ENCODE data around the gene RXYLT1.
A peak's percentile ranks its signal among the peaks of the same experiment; 100 is the strongest.
"Not testable (repeated sequence)": the region's sequence is repeated elsewhere in the genome, so short reads cannot be mapped to it uniquely, and the experiment has no call there.

RXYLT1 gene, protein sequence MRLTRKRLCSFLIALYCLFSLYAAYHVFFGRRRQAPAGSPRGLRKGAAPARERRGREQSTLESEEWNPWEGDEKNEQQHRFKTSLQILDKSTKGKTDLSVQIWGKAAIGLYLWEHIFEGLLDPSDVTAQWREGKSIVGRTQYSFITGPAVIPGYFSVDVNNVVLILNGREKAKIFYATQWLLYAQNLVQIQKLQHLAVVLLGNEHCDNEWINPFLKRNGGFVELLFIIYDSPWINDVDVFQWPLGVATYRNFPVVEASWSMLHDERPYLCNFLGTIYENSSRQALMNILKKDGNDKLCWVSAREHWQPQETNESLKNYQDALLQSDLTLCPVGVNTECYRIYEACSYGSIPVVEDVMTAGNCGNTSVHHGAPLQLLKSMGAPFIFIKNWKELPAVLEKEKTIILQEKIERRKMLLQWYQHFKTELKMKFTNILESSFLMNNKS

DNA sequence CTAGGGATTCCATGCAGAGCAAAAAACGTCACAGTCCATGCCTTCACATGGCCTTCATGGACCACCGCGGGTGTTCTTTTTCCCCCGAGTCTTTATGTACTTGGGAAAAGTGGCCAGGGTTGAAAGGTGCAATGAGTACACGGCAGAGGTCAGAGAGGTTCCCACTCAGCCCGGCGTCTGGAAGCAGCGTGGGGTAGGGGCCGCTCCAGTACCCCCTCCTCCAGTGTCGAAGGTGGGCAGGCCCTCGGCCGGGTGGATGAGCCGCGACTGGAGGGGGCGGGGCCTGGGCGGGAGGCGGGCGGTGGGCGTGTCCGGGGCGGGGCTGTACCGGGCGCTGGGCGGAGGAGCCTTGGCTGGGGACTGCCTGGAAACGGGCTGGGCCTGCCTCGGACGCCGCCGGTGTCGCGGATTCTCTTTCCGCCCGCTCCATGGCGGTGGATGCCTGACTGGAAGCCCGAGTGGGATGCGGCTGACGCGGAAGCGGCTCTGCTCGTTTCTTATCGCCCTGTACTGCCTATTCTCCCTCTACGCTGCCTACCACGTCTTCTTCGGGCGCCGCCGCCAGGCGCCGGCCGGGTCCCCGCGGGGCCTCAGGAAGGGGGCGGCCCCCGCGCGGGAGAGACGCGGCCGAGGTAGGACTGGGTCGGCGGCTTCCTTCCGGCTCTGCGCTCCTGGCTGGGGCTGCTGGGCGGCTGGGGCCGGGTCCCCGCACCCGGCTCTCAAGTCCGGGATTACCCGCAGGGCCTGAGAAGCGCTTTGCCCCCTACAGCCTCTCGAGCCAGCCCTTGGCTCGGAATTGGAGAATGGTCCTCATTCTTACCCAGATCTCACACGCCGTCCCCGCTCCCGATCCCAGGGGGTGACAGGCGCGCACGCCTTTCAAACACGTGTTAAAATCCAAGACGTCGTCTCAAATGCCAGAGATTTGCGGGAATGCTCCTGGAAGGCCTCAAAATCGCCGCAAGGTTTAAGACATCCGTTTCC is at the start of gene RXYLT1:
TSS of gene RXYLT1 (plus strand) at position 412 of the 984 bp plus-strand sequence. CDS start at position 464, 52 bp downstream.
- Histone ChIP-seq H3K4me1 (ENCODE audit: low read depth, poor library complexity, severe bottlenecking) (peaks cover 17% of the 10 kb centered on the region), H3K36me3 (ENCODE audit: insufficient read depth) (no peaks in the 10 kb centered on the region; the same call in 1 of the 2 replicates), H4K20me1 (ENCODE audit: insufficient read depth) (no peaks in the 10 kb centered on the region), H3K4me2 (peak within 1 kb of the TSS; percentile 91), H3K27ac (peak within 1 kb of the TSS; percentile 74), H3K79me2 (ENCODE audit: insufficient read depth, low read depth) (peaks cover 16% of the 10 kb centered on the region), H3K4me3 (IDR thresholded peaks at IDR 0.05; ENCODE audit: insufficient read depth, low read depth, low read length) (no peak within 1 kb of the TSS), H2AFZ (ENCODE audit: low read depth) (peak within 1 kb of the TSS; percentile 96), H3K27me3 (ENCODE audit: insufficient read depth, low read depth) (no peaks in the 10 kb centered on the region), H3K9ac (peak within 1 kb of the TSS; percentile 88)
- TF ChIP-seq, protein P1, sequence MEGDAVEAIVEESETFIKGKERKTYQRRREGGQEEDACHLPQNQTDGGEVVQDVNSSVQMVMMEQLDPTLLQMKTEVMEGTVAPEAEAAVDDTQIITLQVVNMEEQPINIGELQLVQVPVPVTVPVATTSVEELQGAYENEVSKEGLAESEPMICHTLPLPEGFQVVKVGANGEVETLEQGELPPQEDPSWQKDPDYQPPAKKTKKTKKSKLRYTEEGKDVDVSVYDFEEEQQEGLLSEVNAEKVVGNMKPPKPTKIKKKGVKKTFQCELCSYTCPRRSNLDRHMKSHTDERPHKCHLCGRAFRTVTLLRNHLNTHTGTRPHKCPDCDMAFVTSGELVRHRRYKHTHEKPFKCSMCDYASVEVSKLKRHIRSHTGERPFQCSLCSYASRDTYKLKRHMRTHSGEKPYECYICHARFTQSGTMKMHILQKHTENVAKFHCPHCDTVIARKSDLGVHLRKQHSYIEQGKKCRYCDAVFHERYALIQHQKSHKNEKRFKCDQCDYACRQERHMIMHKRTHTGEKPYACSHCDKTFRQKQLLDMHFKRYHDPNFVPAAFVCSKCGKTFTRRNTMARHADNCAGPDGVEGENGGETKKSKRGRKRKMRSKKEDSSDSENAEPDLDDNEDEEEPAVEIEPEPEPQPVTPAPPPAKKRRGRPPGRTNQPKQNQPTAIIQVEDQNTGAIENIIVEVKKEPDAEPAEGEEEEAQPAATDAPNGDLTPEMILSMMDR (conservative IDR thresholded peaks at IDR 0.05; ENCODE audit: low read depth, low read length), result no peak

DNA sequence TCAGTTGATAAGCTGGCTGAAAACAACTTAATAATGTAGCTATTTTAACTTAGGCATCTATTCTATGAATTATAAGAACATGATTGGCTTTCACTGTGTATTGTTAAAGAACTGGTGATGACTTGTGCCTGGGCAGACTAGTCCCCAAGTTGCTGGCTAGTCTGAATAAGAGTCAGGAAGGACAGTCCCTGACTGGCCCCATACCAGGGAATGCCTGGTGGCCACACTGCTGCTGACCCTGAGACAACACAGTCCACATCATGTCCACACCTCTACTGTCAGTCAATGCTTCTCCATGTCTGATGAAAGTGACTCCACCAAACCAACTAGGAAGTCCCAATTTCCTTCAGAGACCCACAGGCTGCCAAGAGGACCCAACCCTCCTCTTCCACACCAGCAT is 46.9 kb upstream of the RXYLT1 start:
- not testable (repeated sequence) for H3K4me3 ChIP-seq (IDR thresholded peaks at IDR 0.05; ENCODE audit: insufficient read depth, low read depth, low read length); H3K27me3 ChIP-seq (ENCODE audit: insufficient read depth, low read depth); H3K27ac ChIP-seq; H3K4me1 ChIP-seq (ENCODE audit: low read depth, poor library complexity, severe bottlenecking); H2AFZ ChIP-seq (ENCODE audit: low read depth); H3K4me2 ChIP-seq; H3K36me3 ChIP-seq (ENCODE audit: insufficient read depth); H3K79me2 ChIP-seq (ENCODE audit: insufficient read depth, low read depth); H4K20me1 ChIP-seq (ENCODE audit: insufficient read depth); H3K9ac ChIP-seq

DNA sequence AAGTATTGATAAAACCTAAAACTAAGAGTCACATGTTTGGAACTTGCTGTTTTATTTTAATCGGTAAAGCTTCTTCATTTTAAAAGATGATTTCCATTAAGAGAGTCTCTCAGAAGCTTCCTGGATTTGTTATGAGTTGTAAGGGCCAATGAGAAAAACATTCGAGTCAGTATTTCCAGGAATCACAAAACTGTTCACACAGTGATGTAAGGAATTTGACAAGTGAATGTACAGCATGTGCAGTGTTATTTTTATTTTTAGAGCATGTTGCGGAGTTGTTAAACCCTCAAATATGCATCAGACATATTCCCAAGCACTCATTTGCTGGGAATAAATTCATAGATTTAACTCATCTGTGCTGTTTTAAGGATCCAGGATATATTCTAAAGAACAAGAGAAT is 46.1 kb upstream of the RXYLT1 start:
- H3K4me3 ChIP-seq (IDR thresholded peaks at IDR 0.05; ENCODE audit: insufficient read depth, low read depth, low read length); H3K36me3 ChIP-seq (ENCODE audit: insufficient read depth); H3K4me1 ChIP-seq (ENCODE audit: low read depth, poor library complexity, severe bottlenecking); H3K9ac ChIP-seq; H3K4me2 ChIP-seq; H2AFZ ChIP-seq (ENCODE audit: low read depth); H4K20me1 ChIP-seq (ENCODE audit: insufficient read depth); H3K27me3 ChIP-seq (ENCODE audit: insufficient read depth, low read depth); H3K27ac ChIP-seq; H3K79me2 ChIP-seq (ENCODE audit: insufficient read depth, low read depth): not testable (repeated sequence)

DNA sequence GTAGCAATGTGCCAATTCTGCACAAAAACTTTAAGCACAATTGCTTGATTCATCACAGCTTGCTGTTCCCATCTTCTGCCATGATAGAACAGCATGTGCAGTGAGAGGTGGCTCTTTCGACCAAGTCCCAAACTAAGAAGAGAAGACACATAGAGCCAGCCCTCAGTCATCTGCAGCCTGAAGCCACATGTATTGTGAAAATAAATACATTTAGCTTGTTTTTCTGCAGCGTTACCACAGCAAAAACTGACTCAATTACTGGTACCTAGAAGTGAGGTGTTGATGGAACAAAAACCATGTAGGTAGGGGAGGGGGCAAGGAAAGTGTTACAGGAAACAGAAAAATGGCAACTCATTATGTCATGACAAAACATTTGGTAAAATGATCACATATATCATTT is 39.2 kb upstream of the RXYLT1 start:
- not testable (repeated sequence) for H3K4me2 ChIP-seq; H3K9ac ChIP-seq; H3K27me3 ChIP-seq (ENCODE audit: insufficient read depth, low read depth); H3K4me3 ChIP-seq (IDR thresholded peaks at IDR 0.05; ENCODE audit: insufficient read depth, low read depth, low read length); H3K27ac ChIP-seq; H4K20me1 ChIP-seq (ENCODE audit: insufficient read depth); H3K79me2 ChIP-seq (ENCODE audit: insufficient read depth, low read depth); H3K36me3 ChIP-seq (ENCODE audit: insufficient read depth); H3K4me1 ChIP-seq (ENCODE audit: low read depth, poor library complexity, severe bottlenecking); H2AFZ ChIP-seq (ENCODE audit: low read depth)

DNA sequence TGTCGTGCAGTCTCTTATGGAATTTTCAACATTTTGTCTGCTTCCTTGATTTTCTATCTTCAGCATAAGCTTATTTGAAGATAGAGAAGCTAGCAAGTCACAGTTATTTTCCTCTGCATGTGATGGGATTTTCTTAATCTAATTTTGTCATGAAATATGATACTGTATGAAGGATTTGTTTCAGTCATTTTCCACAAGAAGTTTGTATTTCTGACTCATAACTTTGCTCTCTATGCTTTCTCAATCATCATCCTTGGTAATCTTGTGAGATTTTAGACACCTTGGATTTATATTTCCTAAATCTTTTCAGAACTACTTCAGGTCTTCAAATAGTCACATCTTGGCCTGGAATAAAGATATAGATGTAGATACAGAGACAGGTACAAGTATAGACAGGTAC is 38.3 kb upstream of the RXYLT1 start:
- not testable (repeated sequence) for H3K27ac ChIP-seq; H3K4me1 ChIP-seq (ENCODE audit: low read depth, poor library complexity, severe bottlenecking); H2AFZ ChIP-seq (ENCODE audit: low read depth); H3K4me2 ChIP-seq; H3K36me3 ChIP-seq (ENCODE audit: insufficient read depth); H4K20me1 ChIP-seq (ENCODE audit: insufficient read depth); H3K9ac ChIP-seq; H3K4me3 ChIP-seq (IDR thresholded peaks at IDR 0.05; ENCODE audit: insufficient read depth, low read depth, low read length); H3K79me2 ChIP-seq (ENCODE audit: insufficient read depth, low read depth); H3K27me3 ChIP-seq (ENCODE audit: insufficient read depth, low read depth)

DNA sequence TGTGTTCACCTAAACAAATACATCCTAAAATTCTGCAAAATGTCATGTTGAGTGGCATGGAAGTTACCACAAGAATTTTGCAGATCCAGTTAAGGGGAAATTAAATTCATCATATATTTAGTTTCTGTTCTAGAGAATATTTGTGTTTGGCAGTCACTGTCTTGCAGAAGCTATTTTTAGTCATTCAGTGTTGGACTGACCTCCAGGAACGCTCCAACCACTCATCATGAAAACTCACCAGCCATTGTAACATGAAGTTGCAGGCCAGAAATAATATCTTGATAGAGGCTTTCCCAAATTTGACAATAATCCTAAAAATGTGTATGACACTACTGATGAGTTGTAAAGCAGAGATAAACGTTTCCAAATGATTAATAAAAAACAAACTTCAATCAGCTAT is 35.6 kb upstream of the RXYLT1 start:
- not testable (repeated sequence) for H2AFZ ChIP-seq (ENCODE audit: low read depth); H3K36me3 ChIP-seq (ENCODE audit: insufficient read depth); H3K27me3 ChIP-seq (ENCODE audit: insufficient read depth, low read depth); H3K4me3 ChIP-seq (IDR thresholded peaks at IDR 0.05; ENCODE audit: insufficient read depth, low read depth, low read length); H3K79me2 ChIP-seq (ENCODE audit: insufficient read depth, low read depth); H3K4me2 ChIP-seq; H4K20me1 ChIP-seq (ENCODE audit: insufficient read depth); H3K27ac ChIP-seq; H3K4me1 ChIP-seq (ENCODE audit: low read depth, poor library complexity, severe bottlenecking); H3K9ac ChIP-seq

DNA sequence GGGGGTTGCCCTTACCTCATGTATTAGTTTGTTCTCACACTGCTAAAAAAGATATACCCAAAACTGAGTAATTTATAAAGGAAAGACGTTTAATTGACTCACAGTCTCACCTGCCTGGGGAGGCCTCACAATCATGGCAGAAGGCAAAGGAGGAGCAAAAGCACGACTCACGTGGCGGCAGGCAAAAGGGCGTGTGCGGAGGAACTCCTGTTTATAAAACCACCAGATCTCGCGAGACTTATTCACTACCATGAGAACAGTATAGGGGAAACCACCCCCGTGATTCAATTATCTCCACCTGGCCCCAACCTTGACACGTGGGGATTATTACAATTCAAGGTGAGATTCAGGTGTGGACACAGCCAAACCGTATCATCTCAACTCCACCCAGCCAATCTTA is 33.2 kb upstream of the RXYLT1 start:
- not testable (repeated sequence) for H3K79me2 ChIP-seq (ENCODE audit: insufficient read depth, low read depth); H3K27ac ChIP-seq; H3K4me2 ChIP-seq; H3K4me1 ChIP-seq (ENCODE audit: low read depth, poor library complexity, severe bottlenecking); H3K36me3 ChIP-seq (ENCODE audit: insufficient read depth); H3K27me3 ChIP-seq (ENCODE audit: insufficient read depth, low read depth); H4K20me1 ChIP-seq (ENCODE audit: insufficient read depth); H2AFZ ChIP-seq (ENCODE audit: low read depth); H3K4me3 ChIP-seq (IDR thresholded peaks at IDR 0.05; ENCODE audit: insufficient read depth, low read depth, low read length); H3K9ac ChIP-seq

DNA sequence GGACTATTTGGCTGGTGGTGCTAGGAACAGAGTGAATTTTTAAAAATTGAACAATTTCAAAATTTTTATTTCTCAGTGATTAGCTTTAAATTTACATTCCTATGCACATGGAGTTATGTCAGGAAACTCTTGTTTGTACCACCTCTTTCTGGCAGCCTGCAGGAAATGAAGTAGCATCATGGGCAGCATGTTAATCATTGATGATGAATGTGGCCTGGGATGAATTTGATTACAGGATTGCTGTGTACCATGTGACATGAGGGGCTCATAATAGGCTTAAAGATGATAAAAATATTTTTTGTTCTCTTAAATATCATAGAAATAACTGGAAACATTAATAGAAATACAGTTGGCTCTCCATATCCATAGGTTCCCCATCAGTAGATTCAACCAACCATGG is 32.6 kb upstream of the RXYLT1 start:
- H3K79me2 ChIP-seq (ENCODE audit: insufficient read depth, low read depth); H2AFZ ChIP-seq (ENCODE audit: low read depth); H3K36me3 ChIP-seq (ENCODE audit: insufficient read depth); H3K4me3 ChIP-seq (IDR thresholded peaks at IDR 0.05; ENCODE audit: insufficient read depth, low read depth, low read length); H3K27me3 ChIP-seq (ENCODE audit: insufficient read depth, low read depth); H4K20me1 ChIP-seq (ENCODE audit: insufficient read depth); H3K9ac ChIP-seq; H3K4me1 ChIP-seq (ENCODE audit: low read depth, poor library complexity, severe bottlenecking); H3K4me2 ChIP-seq; H3K27ac ChIP-seq: not testable (repeated sequence)

All from KMS-11 (cell line).